Posterior vena cava (tissue), 2 donors: ENCODE results near the gene LCNL1. TPM values are rescaled to one million over a fixed set of nuclear protein-coding genes. Genes with fewer than 3 reads are reported as not detected.

Source experiments
- DNase-seq: peaks from one replicate; pipeline ENCODE4 v3.0.0-alpha.2; 2020; ENCODE audit warnings: low spot score
- intact Hi-C, 2 donors: fragments of 100-400 bp; cut with DNase I; formaldehyde crosslinking; loops; one replicate each; pipeline versions ENCODE4 v1.14.1 to v1.14.2; 2022 to 2023
- total RNA-seq, 2 donors: library from RNA; stranded (reverse); fragmentation: NEBNext Ultra II Directional; extraction: Animal tissue kit (Norgen Biotek cat#: 25700); gene quantifications; one replicate each; pipeline ENCODE4 v1.2.1, GENCODE V29; 2021
- donor health status: DM: yes; HTN: yes; CAD: no.
- donor health status: DM: yes; HTN: yes; CAD: no.

Gene LCNL1
- total RNA-seq, 2 donors from 2014 or later = 2.0 to 2.4 TPM

GRCh38 chr9:136970361-136970760 lies 12.4 kb upstream of the LCNL1 start:
- DNase-seq = no peak
- intact Hi-C loops = no loop called here

- no peak for DNase-seq
- intact Hi-C loops = no loop called here
Measured at GRCh38 chr9:136971746-136972145, 11.0 kb upstream of the LCNL1 start.

- intact Hi-C loops = no loop called here
Measured at GRCh38 chr9:136972335-136972734, 10.5 kb upstream of the LCNL1 start.

GRCh38 chr9:136972743-136973142 lies 10.1 kb upstream of the LCNL1 start:
- DNase-seq = no peak
- intact Hi-C loops = no loop called here

More at GRCh38 chr9:136972335-136972734, 10.5 kb upstream of the LCNL1 start:
- DNase-seq = no peak

GRCh38 chr9:136973618-136974617 lies 8.9 kb upstream of the LCNL1 start:
- intact Hi-C loops = no loop called here
- DNase-seq = no peak

- DNase-seq = no peak
- intact Hi-C loops = no loop called here
Measured at GRCh38 chr9:136974817-136975535, 7.8 kb upstream of the LCNL1 start.

- peak; percentile 88 for DNase-seq
- intact Hi-C loops = no loop called here
Measured at GRCh38 chr9:136975644-136976043, 7.1 kb upstream of the LCNL1 start.

GRCh38 chr9:136977223-136977622 lies 5.6 kb upstream of the LCNL1 start, which contains the start of gene PTGDS:
TSS of gene PTGDS (plus strand) at chr9:136977504. CDS start at chr9:136977579, 75 bp downstream.
- DNase-seq = no peak
- intact Hi-C loops = no loop called here

GRCh38 chr9:136977649-136978072 lies 5.1 kb upstream of the LCNL1 start:
- intact Hi-C loops = no loop called here
- DNase-seq = no peak

- intact Hi-C loops = no loop called here
- peak; percentile 93 for DNase-seq
Measured at GRCh38 chr9:136978073-136978864, 4.5 kb upstream of the LCNL1 start.

- intact Hi-C loops = no loop called here
- no peak for DNase-seq
Measured at GRCh38 chr9:136978865-136979544, 3.8 kb upstream of the LCNL1 start.

GRCh38 chr9:136979769-136980587 lies 2.8 kb upstream of the LCNL1 start:
- intact Hi-C loops = no loop called here

GRCh38 chr9:136980669-136981478 lies 1.9 kb upstream of the LCNL1 start:
- intact Hi-C loops = no loop called here
- DNase-seq = no peak

More at GRCh38 chr9:136979769-136980587, 2.8 kb upstream of the LCNL1 start:
- no peak for DNase-seq

GRCh38 chr9:136981588-136982231 lies 1.1 kb upstream of the LCNL1 start:
- no peak for DNase-seq
- intact Hi-C loops = no loop called here

GRCh38 chr9:136983167-136983566 lies 374 bp downstream of the LCNL1 start:
- intact Hi-C loops = no loop called here
- no peak for DNase-seq

GRCh38 chr9:136983656-136984314 lies 992 bp downstream of the LCNL1 start:
- no peak for DNase-seq
- intact Hi-C loops = no loop called here
